ENCODE results near the gene ITGB3.

The ITGB3 gene

GRCh38 chr17:47253541-47254402 is at the start of gene ITGB3:
Gene ITGB3 (plus strand): TSS chr17:47253827. CDS start chr17:47253862, 35 bp downstream.
- Histone ChIP-seq H3K4me3 (ENCODE audit: low read length in 2 of 2) (peak within 1 kb of the TSS; percentile 86 to 87), H3K27ac (ENCODE audit: low read length) (peak within 1 kb of the TSS; percentile 62), H3K27me3 (ENCODE audit: control insufficient read depth in 1 of 2, insufficient read depth in 2 of 2, low read length in 2 of 2) (no peaks in the 10 kb centered on the region), H3K36me3 (ENCODE audit: control insufficient read depth in 2 of 2, insufficient read depth in 2 of 2, low read length in 2 of 2) (no peaks in the 10 kb centered on the region), H3K9ac (ENCODE audit: low read length in 2 of 2) (peak within 1 kb of the TSS; percentile 73 to 86), H3K4me1 (ENCODE audit: control insufficient read depth, insufficient read depth, low read length) (peaks cover 13% of the 10 kb centered on the region), H3K9me3 (ENCODE audit: control insufficient read depth in 2 of 2, low read length in 2 of 2) (no peaks in the 10 kb centered on the region)

- Histone ChIP-seq H3K4me1 (ENCODE audit: control insufficient read depth, insufficient read depth, low read length) (peaks cover 22% of the 10 kb centered on the region), H3K9ac (ENCODE audit: low read length in 2 of 2) (no peak overlapping the region), H3K4me3 (ENCODE audit: low read length in 2 of 2) (peak overlapping the region in 1 of 2 donors; percentile 40), H3K27ac (ENCODE audit: low read length) (peak overlapping the region; percentile 60), H3K9me3 (ENCODE audit: control insufficient read depth in 2 of 2, low read length in 2 of 2) (no peaks in the 10 kb centered on the region), H3K36me3 (ENCODE audit: control insufficient read depth in 2 of 2, insufficient read depth in 2 of 2, low read length in 2 of 2) (no peaks in the 10 kb centered on the region), H3K27me3 (ENCODE audit: control insufficient read depth in 1 of 2, insufficient read depth in 2 of 2, low read length in 2 of 2) (no peaks in the 10 kb centered on the region)
Observed at GRCh38 chr17:47203984-47204721, 49.5 kb upstream of the ITGB3 start.

- Histone ChIP-seq H3K27me3 (ENCODE audit: control insufficient read depth in 1 of 2, insufficient read depth in 2 of 2, low read length in 2 of 2) (no peaks in the 10 kb centered on the region), H3K9me3 (ENCODE audit: control insufficient read depth in 2 of 2, low read length in 2 of 2) (no peaks in the 10 kb centered on the region), H3K4me3 (ENCODE audit: low read length in 2 of 2) (peak overlapping the region in 1 of 2 donors; percentile 47), H3K27ac (ENCODE audit: low read length) (peak overlapping the region; percentile 60), H3K36me3 (ENCODE audit: control insufficient read depth in 2 of 2, insufficient read depth in 2 of 2, low read length in 2 of 2) (no peaks in the 10 kb centered on the region), H3K9ac (ENCODE audit: low read length in 2 of 2) (no peak overlapping the region), H3K4me1 (ENCODE audit: control insufficient read depth, insufficient read depth, low read length) (peaks cover 22% of the 10 kb centered on the region)
Observed at GRCh38 chr17:47204722-47205418, 48.8 kb upstream of the ITGB3 start.

- Histone ChIP-seq H3K4me3 (ENCODE audit: low read length in 2 of 2) (peak overlapping the region in 1 of 2 donors; percentile 47), H3K4me1 (ENCODE audit: control insufficient read depth, insufficient read depth, low read length) (peaks cover 22% of the 10 kb centered on the region)
Observed at GRCh38 chr17:47205419-47205963, 48.1 kb upstream of the ITGB3 start.

GRCh38 chr17:47207143-47208067 is 46.2 kb upstream of the ITGB3 start:
- Histone ChIP-seq H3K9ac (ENCODE audit: low read length in 2 of 2) (no peak overlapping the region), H3K27ac (ENCODE audit: low read length) (no peak overlapping the region), H3K9me3 (ENCODE audit: control insufficient read depth in 2 of 2, low read length in 2 of 2) (no peaks in the 10 kb centered on the region), H3K4me1 (ENCODE audit: control insufficient read depth, insufficient read depth, low read length) (peaks cover 22% of the 10 kb centered on the region), H3K27me3 (ENCODE audit: control insufficient read depth in 1 of 2, insufficient read depth in 2 of 2, low read length in 2 of 2) (no peaks in the 10 kb centered on the region), H3K36me3 (ENCODE audit: control insufficient read depth in 2 of 2, insufficient read depth in 2 of 2, low read length in 2 of 2) (no peaks in the 10 kb centered on the region), H3K4me3 (ENCODE audit: low read length in 2 of 2) (no peak overlapping the region)

More at GRCh38 chr17:47205419-47205963, 48.1 kb upstream of the ITGB3 start:
- H3K36me3 ChIP-seq (ENCODE audit: control insufficient read depth in 2 of 2, insufficient read depth in 2 of 2, low read length in 2 of 2): no peaks in the 10 kb centered on the region
- no peaks in the 10 kb centered on the region for H3K9me3 ChIP-seq (ENCODE audit: control insufficient read depth in 2 of 2, low read length in 2 of 2)
- no peaks in the 10 kb centered on the region for H3K27me3 ChIP-seq (ENCODE audit: control insufficient read depth in 1 of 2, insufficient read depth in 2 of 2, low read length in 2 of 2)
- H3K27ac ChIP-seq (ENCODE audit: low read length): peak overlapping the region; percentile 60
- H3K9ac ChIP-seq (ENCODE audit: low read length in 2 of 2): no peak overlapping the region

GRCh38 chr17:47208744-47209488 is 44.7 kb upstream of the ITGB3 start, which contains the start of gene MYL4:
Gene MYL4 (plus strand): TSS chr17:47209348. CDS start chr17:47209423, 75 bp downstream.
- Histone ChIP-seq H3K4me1 (ENCODE audit: control insufficient read depth, insufficient read depth, low read length) (peaks cover 19% of the 10 kb centered on the region), H3K9me3 (ENCODE audit: control insufficient read depth in 2 of 2, low read length in 2 of 2) (no peaks in the 10 kb centered on the region), H3K36me3 (ENCODE audit: control insufficient read depth in 2 of 2, insufficient read depth in 2 of 2, low read length in 2 of 2) (no peaks in the 10 kb centered on the region), H3K4me3 (ENCODE audit: low read length in 2 of 2) (no peak within 1 kb of the TSS), H3K27me3 (ENCODE audit: control insufficient read depth in 1 of 2, insufficient read depth in 2 of 2, low read length in 2 of 2) (no peaks in the 10 kb centered on the region), H3K9ac (ENCODE audit: low read length in 2 of 2) (no peak within 1 kb of the TSS), H3K27ac (ENCODE audit: low read length) (no peak within 1 kb of the TSS)

- peaks cover 15% of the 10 kb centered on the region for H3K4me1 ChIP-seq (ENCODE audit: control insufficient read depth, insufficient read depth, low read length)
- no peak overlapping the region for H3K9ac ChIP-seq (ENCODE audit: low read length in 2 of 2)
- no peaks in the 10 kb centered on the region for H3K9me3 ChIP-seq (ENCODE audit: control insufficient read depth in 2 of 2, low read length in 2 of 2)
- H3K27me3 ChIP-seq (ENCODE audit: control insufficient read depth in 1 of 2, insufficient read depth in 2 of 2, low read length in 2 of 2): no peaks in the 10 kb centered on the region
- H3K4me3 ChIP-seq (ENCODE audit: low read length in 2 of 2): no peak overlapping the region
- no peak overlapping the region for H3K27ac ChIP-seq (ENCODE audit: low read length)
- no peaks in the 10 kb centered on the region for H3K36me3 ChIP-seq (ENCODE audit: control insufficient read depth in 2 of 2, insufficient read depth in 2 of 2, low read length in 2 of 2)
Observed at GRCh38 chr17:47209499-47209898, 44.1 kb upstream of the ITGB3 start.

GRCh38 chr17:47210105-47210504 is 43.5 kb upstream of the ITGB3 start:
- Histone ChIP-seq H3K4me1 (ENCODE audit: control insufficient read depth, insufficient read depth, low read length) (peaks cover 8% of the 10 kb centered on the region), H3K27ac (ENCODE audit: low read length) (no peak overlapping the region), H3K36me3 (ENCODE audit: control insufficient read depth in 2 of 2, insufficient read depth in 2 of 2, low read length in 2 of 2) (no peaks in the 10 kb centered on the region), H3K9ac (ENCODE audit: low read length in 2 of 2) (no peak overlapping the region), H3K27me3 (ENCODE audit: control insufficient read depth in 1 of 2, insufficient read depth in 2 of 2, low read length in 2 of 2) (no peaks in the 10 kb centered on the region), H3K9me3 (ENCODE audit: control insufficient read depth in 2 of 2, low read length in 2 of 2) (no peaks in the 10 kb centered on the region), H3K4me3 (ENCODE audit: low read length in 2 of 2) (no peak overlapping the region)

- no peak overlapping the region for H3K27ac ChIP-seq (ENCODE audit: low read length)
Observed at GRCh38 chr17:47210779-47211178, 42.8 kb upstream of the ITGB3 start.

More at GRCh38 chr17:47210779-47211178, 42.8 kb upstream of the ITGB3 start:
- H3K4me3 ChIP-seq (ENCODE audit: low read length in 2 of 2): no peak overlapping the region
- peaks cover 2% of the 10 kb centered on the region for H3K4me1 ChIP-seq (ENCODE audit: control insufficient read depth, insufficient read depth, low read length)
- H3K9me3 ChIP-seq (ENCODE audit: control insufficient read depth in 2 of 2, low read length in 2 of 2): no peaks in the 10 kb centered on the region
- no peak overlapping the region for H3K9ac ChIP-seq (ENCODE audit: low read length in 2 of 2)
- no peaks in the 10 kb centered on the region for H3K27me3 ChIP-seq (ENCODE audit: control insufficient read depth in 1 of 2, insufficient read depth in 2 of 2, low read length in 2 of 2)
- H3K36me3 ChIP-seq (ENCODE audit: control insufficient read depth in 2 of 2, insufficient read depth in 2 of 2, low read length in 2 of 2): no peaks in the 10 kb centered on the region

Data from stomach smooth muscle (tissue), 2 donors.